Thoracic aorta (tissue), 2 donors: Measurements from ENCODE around the gene ARHGAP22. TPM values are rescaled to one million over a fixed set of nuclear protein-coding genes. Genes with fewer than 3 reads are reported as not detected.
A peak's percentile ranks its signal among the peaks of the same experiment; 100 is the strongest.

ENCODE experiments used
- ATAC-seq: fragments of 150-250 bp; one replicate; pipeline ENCODE4 v1.8.0; 2017; ENCODE audit warnings: low read depth; ENCODE audit not compliant: insufficient number of reproducible peaks, low FRiP score
- DNase-seq: peaks from one replicate; pipeline ENCODE4 v3.0.0-alpha.2; 2020; ENCODE audit warnings: low spot score
- H3K27ac ChIP-seq, 2 donors: fragments of 200-600 bp; sonication (generic); 1 replicate in 1 of 2; 2 replicates in 1 of 2; pipeline ENCODE4 v1.5.1; 2016; ENCODE audit warnings: mild to moderate bottlenecking in 2 of 2, moderate library complexity in 2 of 2
- H3K27me3 ChIP-seq: fragments of 200-600 bp; sonication (generic); replicated peaks from 2 replicates; pipeline ENCODE4 v1.6.0; 2016; ENCODE audit warnings: mild to moderate bottlenecking; ENCODE audit not compliant: insufficient read depth
- H3K36me3 ChIP-seq: fragments of 200-600 bp; sonication (generic); one replicate; pipeline ENCODE4 v1.5.1; 2016
- H3K4me1 ChIP-seq, 2 donors: fragments of 200-600 bp; sonication (generic); 1 replicate in 1 of 2; 2 replicates in 1 of 2; pipeline versions ENCODE4 v1.5.1 to v1.6.0; 2016; ENCODE audit warnings: low read depth in 2 of 2, mild to moderate bottlenecking in 1 of 2; ENCODE audit not compliant: control insufficient read depth in 1 of 2
- H3K4me3 ChIP-seq: fragments of 200-600 bp; sonication (generic); 2 replicates; pipeline ENCODE4 v1.5.1; 2016; ENCODE audit warnings: mild to moderate bottlenecking
- H3K9me3 ChIP-seq: fragments of 200-600 bp; sonication (generic); 2 replicates; pipeline ENCODE4 v1.5.1; 2016
- CTCF ChIP-seq: fragments of 200-600 bp; sonication (generic); IDR thresholded peaks from one replicate; pipeline ENCODE4 v1.5.1; 2019; ENCODE audit warnings: antibody characterized with exemption
- total RNA-seq, 2 donors: library from RNA; depleted of rRNA; stranded (reverse); fragments of >200 nt; gene quantifications; one replicate each; pipeline versions ENCODE4 v1.1.0 to v1.2.3, GENCODE V29; 2016

ARHGAP22 gene
- total RNA-seq, 2 donors from 2014 or later = 15.4 to 24.8 TPM

GRCh38 chr10:48484911-48485310, 120.0 kb downstream of the ARHGAP22 start:
- DNase-seq (no peak), ATAC-seq (no peak)
- no peak for TF ChIP-seq CTCF
- Histone ChIP-seq H3K27me3 (no peaks in the 10 kb centered on the region), H3K4me1 (no peaks in the 10 kb centered on the region), H3K27ac (no peak overlapping the region), H3K9me3 (no peaks in the 10 kb centered on the region), H3K36me3 (no peaks in the 10 kb centered on the region), H3K4me3 (no peak overlapping the region)

GRCh38 chr10:48482207-48482606, 122.7 kb downstream of the ARHGAP22 start:
- H3K9me3 ChIP-seq = no peaks in the 10 kb centered on the region
- ATAC-seq = no peak
- no peaks in the 10 kb centered on the region for H3K4me1 ChIP-seq
- no peaks in the 10 kb centered on the region for H3K27me3 ChIP-seq
- no peaks in the 10 kb centered on the region for H3K36me3 ChIP-seq
- H3K27ac ChIP-seq = no peak overlapping the region
- no peak for DNase-seq
- no peak overlapping the region for H3K4me3 ChIP-seq
- TF ChIP-seq CTCF = no peak

- Histone ChIP-seq H3K9me3 (no peaks in the 10 kb centered on the region), H3K27ac (no peak overlapping the region), H3K4me1 (peaks cover 0 to 2% of the 10 kb centered on the region in 2 donors), H3K27me3 (no peaks in the 10 kb centered on the region), H3K4me3 (no peak overlapping the region), H3K36me3 (no peaks in the 10 kb centered on the region)
- ATAC-seq (no peak), DNase-seq (no peak)
- no peak for TF ChIP-seq CTCF
Observed at GRCh38 chr10:48481385-48481784, 123.5 kb downstream of the ARHGAP22 start.

- DNase-seq (no peak), ATAC-seq (no peak)
- Histone ChIP-seq H3K27ac (no peak overlapping the region), H3K4me3 (peak overlapping the region; percentile 9), H3K9me3 (no peaks in the 10 kb centered on the region), H3K27me3 (no peaks in the 10 kb centered on the region), H3K4me1 (peaks cover 0 to 7% of the 10 kb centered on the region in 2 donors), H3K36me3 (no peaks in the 10 kb centered on the region)
- TF ChIP-seq CTCF = no peak
Observed at GRCh38 chr10:48480397-48481374, 124.2 kb downstream of the ARHGAP22 start.

GRCh38 chr10:48478980-48479811, 125.7 kb downstream of the ARHGAP22 start:
- ATAC-seq (no peak), DNase-seq (no peak)
- H3K27ac ChIP-seq = no peak overlapping the region
- no peaks in the 10 kb centered on the region for H3K36me3 ChIP-seq
- no peak overlapping the region for H3K4me3 ChIP-seq
- H3K27me3 ChIP-seq = no peaks in the 10 kb centered on the region
- H3K4me1 ChIP-seq = peaks cover 0 to 7% of the 10 kb centered on the region in 2 donors
- TF ChIP-seq CTCF = no peak
- no peaks in the 10 kb centered on the region for H3K9me3 ChIP-seq
